Measurements from ENCODE around the gene SDF2. TPM values are rescaled to one million over a fixed set of nuclear protein-coding genes. Genes with fewer than 3 reads are reported as not detected.

SDF2 gene
- total RNA-seq, 1 donor from 2014 or later = 57.8 TPM

- no peaks in the 10 kb centered on the region for H3K9me3 Mint-ChIP-seq (ENCODE audit: low read depth)
- H3K27ac Mint-ChIP-seq (ENCODE audit: unreplicated experiment) = no peak overlapping the region
- no peaks in the 10 kb centered on the region for H3K27me3 Mint-ChIP-seq (ENCODE audit: low read depth)
- DNase-seq (ENCODE audit: low spot score) = no peak
- TF ChIP-seq, protein P1, sequence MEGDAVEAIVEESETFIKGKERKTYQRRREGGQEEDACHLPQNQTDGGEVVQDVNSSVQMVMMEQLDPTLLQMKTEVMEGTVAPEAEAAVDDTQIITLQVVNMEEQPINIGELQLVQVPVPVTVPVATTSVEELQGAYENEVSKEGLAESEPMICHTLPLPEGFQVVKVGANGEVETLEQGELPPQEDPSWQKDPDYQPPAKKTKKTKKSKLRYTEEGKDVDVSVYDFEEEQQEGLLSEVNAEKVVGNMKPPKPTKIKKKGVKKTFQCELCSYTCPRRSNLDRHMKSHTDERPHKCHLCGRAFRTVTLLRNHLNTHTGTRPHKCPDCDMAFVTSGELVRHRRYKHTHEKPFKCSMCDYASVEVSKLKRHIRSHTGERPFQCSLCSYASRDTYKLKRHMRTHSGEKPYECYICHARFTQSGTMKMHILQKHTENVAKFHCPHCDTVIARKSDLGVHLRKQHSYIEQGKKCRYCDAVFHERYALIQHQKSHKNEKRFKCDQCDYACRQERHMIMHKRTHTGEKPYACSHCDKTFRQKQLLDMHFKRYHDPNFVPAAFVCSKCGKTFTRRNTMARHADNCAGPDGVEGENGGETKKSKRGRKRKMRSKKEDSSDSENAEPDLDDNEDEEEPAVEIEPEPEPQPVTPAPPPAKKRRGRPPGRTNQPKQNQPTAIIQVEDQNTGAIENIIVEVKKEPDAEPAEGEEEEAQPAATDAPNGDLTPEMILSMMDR (IDR thresholded peaks at IDR 0.05) = no peak
- no peaks in the 10 kb centered on the region for H3K4me1 Mint-ChIP-seq (ENCODE audit: low read depth)
- no peak overlapping the region for H3K4me3 Mint-ChIP-seq (ENCODE audit: unreplicated experiment)
- H3K36me3 Mint-ChIP-seq (ENCODE audit: low read depth) = peaks cover 58% of the 10 kb centered on the region
Measured at GRCh38 chr17:28682655-28683054, 20.9 kb upstream of the SDF2 start.

DNA sequence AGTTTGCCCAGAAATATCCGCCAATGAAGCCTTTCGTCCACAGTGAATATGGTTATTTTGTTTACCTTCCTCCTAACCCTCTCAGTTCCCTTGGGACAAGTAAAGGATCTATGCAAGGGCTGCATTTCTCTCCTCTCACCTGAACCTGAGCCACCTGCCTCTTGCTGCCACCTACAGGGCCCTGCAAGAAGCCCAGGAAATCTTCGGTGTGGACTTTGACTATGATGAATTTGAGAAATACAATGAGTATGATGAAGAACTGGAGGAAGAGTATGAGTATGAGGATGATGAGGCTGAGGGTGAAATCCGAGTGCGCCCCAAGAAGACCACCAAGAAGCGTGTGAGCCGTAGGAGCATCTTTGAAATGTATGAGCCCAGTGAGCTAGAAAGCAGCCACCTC is 14.3 kb upstream of the SDF2 start:
- Mint-ChIP-seq H3K36me3 (ENCODE audit: low read depth) (peaks cover 55% of the 10 kb centered on the region), H3K4me3 (ENCODE audit: unreplicated experiment) (no peak overlapping the region), H3K9me3 (ENCODE audit: low read depth) (no peaks in the 10 kb centered on the region), H3K27ac (ENCODE audit: unreplicated experiment) (no peak overlapping the region), H3K27me3 (ENCODE audit: low read depth) (no peaks in the 10 kb centered on the region), H3K4me1 (ENCODE audit: low read depth) (peaks cover 3% of the 10 kb centered on the region)
- DNase-seq (ENCODE audit: low spot score) = no peak
- TF ChIP-seq, protein P1 (IDR thresholded peaks at IDR 0.05) = peak; percentile 47

GRCh38 chr17:28675490-28675889 is 13.8 kb upstream of the SDF2 start:
- peaks cover 54% of the 10 kb centered on the region for H3K36me3 Mint-ChIP-seq (ENCODE audit: low read depth)
- H3K27me3 Mint-ChIP-seq (ENCODE audit: low read depth) = no peaks in the 10 kb centered on the region
- TF ChIP-seq, protein P1 (IDR thresholded peaks at IDR 0.05) = no peak
- no peaks in the 10 kb centered on the region for H3K9me3 Mint-ChIP-seq (ENCODE audit: low read depth)
- no peak for DNase-seq (ENCODE audit: low spot score)
- peaks cover 3% of the 10 kb centered on the region for H3K4me1 Mint-ChIP-seq (ENCODE audit: low read depth)
- no peak overlapping the region for H3K4me3 Mint-ChIP-seq (ENCODE audit: unreplicated experiment)
- no peak overlapping the region for H3K27ac Mint-ChIP-seq (ENCODE audit: unreplicated experiment)

- Mint-ChIP-seq H3K4me1 (ENCODE audit: low read depth) (peaks cover 6% of the 10 kb centered on the region), H3K27ac (ENCODE audit: unreplicated experiment) (no peak overlapping the region), H3K9me3 (ENCODE audit: low read depth) (no peaks in the 10 kb centered on the region), H3K36me3 (ENCODE audit: low read depth) (peaks cover 29% of the 10 kb centered on the region), H3K4me3 (ENCODE audit: unreplicated experiment) (no peak overlapping the region), H3K27me3 (ENCODE audit: low read depth) (no peaks in the 10 kb centered on the region)
- TF ChIP-seq, protein P1 (IDR thresholded peaks at IDR 0.05) = no peak
- no peak for DNase-seq (ENCODE audit: low spot score)
Measured at GRCh38 chr17:28669918-28670317, 8.2 kb upstream of the SDF2 start.

GRCh38 chr17:28667870-28668269 is 6.2 kb upstream of the SDF2 start:
- Mint-ChIP-seq H3K36me3 (ENCODE audit: low read depth) (peaks cover 16% of the 10 kb centered on the region), H3K9me3 (ENCODE audit: low read depth) (no peaks in the 10 kb centered on the region), H3K27ac (ENCODE audit: unreplicated experiment) (no peak overlapping the region), H3K4me3 (ENCODE audit: unreplicated experiment) (no peak overlapping the region), H3K4me1 (ENCODE audit: low read depth) (peaks cover 26% of the 10 kb centered on the region), H3K27me3 (ENCODE audit: low read depth) (no peaks in the 10 kb centered on the region)
- TF ChIP-seq, protein P1 (IDR thresholded peaks at IDR 0.05) = no peak
- no peak for DNase-seq (ENCODE audit: low spot score)

All from chondrocyte (in vitro differentiated cells).